22Rv1 (cell line): ENCODE results near the gene RIMOC1.

ENCODE experiments used
- ZFX ChIP-seq: fragments of 450-650 bp; IDR thresholded peaks from 2 replicates; pipeline ENCODE4 v1.6.1; 2017; ENCODE audit warnings: antibody characterized with exemption, borderline replicate concordance
- TF ChIP-seq, protein P1 (sequence below): fragments of 450-650 bp; IDR thresholded peaks from 2 replicates; pipeline ENCODE4 v1.5.1; 2017; ENCODE audit warnings: mild to moderate bottlenecking

DNA sequence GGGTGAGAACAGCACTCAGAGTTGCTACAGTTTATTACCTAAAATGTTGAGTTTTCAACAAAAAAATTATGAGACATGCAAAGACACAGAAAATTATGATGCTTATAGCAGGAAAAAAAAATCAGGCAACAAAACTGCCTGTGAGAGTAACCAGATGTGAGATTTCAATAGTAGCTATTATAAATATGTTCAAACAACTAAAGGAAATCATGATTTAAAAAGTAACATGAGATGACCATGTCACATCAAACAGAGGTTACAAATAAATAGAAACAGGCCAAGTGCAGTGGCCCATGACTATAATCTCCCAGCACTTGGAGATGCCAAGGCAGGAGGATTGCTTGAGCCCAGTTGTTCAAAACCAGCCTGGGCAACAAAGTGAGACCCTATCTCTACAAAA, 12.1 kb upstream of the RIMOC1 start:
- TF ChIP-seq, protein P1, sequence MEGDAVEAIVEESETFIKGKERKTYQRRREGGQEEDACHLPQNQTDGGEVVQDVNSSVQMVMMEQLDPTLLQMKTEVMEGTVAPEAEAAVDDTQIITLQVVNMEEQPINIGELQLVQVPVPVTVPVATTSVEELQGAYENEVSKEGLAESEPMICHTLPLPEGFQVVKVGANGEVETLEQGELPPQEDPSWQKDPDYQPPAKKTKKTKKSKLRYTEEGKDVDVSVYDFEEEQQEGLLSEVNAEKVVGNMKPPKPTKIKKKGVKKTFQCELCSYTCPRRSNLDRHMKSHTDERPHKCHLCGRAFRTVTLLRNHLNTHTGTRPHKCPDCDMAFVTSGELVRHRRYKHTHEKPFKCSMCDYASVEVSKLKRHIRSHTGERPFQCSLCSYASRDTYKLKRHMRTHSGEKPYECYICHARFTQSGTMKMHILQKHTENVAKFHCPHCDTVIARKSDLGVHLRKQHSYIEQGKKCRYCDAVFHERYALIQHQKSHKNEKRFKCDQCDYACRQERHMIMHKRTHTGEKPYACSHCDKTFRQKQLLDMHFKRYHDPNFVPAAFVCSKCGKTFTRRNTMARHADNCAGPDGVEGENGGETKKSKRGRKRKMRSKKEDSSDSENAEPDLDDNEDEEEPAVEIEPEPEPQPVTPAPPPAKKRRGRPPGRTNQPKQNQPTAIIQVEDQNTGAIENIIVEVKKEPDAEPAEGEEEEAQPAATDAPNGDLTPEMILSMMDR = no peak
- no peak for TF ChIP-seq ZFX
